HG03060 (cell line): Measurements from ENCODE around the gene VARS2.
"Not testable (repeated sequence)": the region's sequence is repeated elsewhere in the genome, so short reads cannot be mapped to it uniquely, and the experiment has no call there.

Experiments
- ATAC-seq: cut with Tn5 transposase; IDR thresholded peaks from one replicate; pipeline ENCODE4 v1.9.1; 2021; ENCODE audit warnings: low read depth, moderate number of reproducible peaks; ENCODE audit not compliant: unreplicated experiment

The VARS2 gene

DNA sequence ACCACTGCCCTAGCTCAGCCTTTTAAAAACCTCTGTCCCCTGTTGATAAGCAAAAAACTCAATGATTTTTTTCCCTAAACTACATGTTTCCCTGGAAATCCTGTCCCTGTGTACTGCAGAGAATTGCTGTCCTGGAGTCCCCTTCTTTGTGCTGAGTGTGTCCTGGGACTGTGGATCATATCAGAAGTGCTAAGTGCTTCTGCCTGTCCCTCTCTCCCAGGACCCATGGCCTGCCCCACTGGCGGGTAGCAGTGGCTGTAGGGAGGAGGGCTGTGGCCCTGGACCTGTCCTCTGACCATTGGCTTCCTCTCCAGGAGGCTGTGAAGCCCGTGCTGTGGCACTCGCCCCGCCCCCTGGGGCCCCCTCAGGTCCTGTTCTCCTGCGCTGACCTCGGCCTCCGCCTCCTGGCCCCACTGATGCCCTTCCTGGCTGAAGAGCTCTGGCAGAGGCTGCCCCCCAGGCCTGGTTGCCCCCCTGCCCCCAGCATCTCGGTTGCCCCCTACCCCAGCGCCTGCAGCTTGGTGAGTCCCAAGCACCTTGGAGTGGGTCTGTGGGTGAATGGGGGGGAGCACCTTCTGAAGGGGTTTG is 10.1 kb downstream of the VARS2 start:
- ATAC-seq = not testable (repeated sequence)

DNA sequence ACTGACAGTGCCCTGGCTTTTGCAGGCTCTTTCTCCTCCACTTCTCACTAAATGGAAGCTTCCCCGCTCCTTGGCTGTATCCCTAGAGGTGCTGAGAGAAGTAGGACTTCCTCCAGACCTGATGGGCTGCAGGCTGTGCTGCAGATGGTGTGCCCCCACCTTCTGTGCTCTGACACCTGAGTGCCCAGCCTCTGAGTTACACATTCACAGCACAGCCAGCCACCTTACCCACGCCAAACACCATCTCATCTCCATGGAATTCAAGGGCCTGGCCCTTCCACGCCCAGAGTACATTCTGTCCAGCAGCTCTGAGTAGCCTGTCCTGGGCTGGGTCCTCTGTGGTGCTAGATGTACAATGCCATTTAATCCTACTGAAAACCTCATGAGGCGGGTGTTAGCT is 12.6 kb downstream of the VARS2 start:
- ATAC-seq = no peak

DNA sequence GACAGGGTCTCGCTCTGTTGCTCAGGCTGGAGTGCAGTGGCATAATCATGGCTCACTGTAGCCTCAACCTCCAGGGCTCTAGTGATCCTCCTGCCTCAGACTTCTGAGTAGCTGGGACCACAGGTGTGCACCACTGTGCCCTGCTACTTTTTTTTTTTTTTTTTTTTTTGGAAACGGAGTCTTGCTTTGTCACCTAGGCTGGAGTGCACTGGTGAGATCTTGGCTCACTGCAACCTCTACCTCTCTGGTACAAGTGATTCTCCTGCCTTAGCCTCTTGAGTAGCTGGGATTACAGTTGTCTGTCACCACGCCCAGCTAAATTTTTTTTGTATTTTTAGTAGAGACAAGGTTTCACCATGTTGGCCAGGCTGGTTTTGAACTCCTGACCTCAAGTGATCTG is 13.0 kb downstream of the VARS2 start:
- not testable (repeated sequence) for ATAC-seq

DNA sequence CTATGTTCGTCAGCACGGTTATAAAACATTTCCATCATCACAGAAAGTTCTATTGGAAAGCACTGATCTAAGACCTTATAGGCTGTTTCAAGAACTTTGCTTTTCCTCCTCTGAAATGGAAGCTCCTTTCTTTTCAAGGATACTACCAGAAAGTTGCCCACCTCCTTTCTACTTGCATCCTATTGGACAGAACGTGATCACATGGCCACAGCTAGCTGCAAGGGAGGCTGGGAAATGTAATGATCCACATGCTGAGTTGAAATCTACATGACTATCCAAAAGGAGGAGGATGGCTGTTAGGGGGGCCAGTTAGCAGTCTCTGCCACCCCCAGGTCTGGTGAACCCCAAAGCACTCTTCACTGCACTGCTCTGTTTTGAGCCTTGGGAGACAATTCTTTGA is 14.6 kb downstream of the VARS2 start:
- no peak for ATAC-seq

GRCh38 chr6:30930506-30930905 is 16.5 kb downstream of the VARS2 start:
- ATAC-seq = no peak

DNA sequence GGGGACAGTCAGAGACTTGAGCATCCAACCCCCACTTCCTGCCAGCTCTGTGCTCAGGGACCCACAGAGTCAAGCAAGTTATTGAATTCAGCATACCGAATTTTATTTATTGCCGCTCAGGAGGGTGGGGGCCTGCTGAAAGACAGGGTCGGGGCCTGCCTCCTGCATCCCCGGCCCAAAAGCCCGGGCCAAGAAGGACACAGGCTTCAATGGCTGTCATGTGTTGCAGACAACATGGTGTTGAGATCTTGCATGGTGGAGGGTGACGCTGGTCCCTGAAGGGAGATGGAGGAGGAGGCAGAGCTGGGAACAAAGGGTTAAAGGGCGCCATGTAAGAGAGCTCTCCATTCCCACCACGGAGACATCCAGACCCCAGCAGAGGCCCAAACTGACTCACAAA is 17.2 kb downstream of the VARS2 start:
- no peak for ATAC-seq

DNA sequence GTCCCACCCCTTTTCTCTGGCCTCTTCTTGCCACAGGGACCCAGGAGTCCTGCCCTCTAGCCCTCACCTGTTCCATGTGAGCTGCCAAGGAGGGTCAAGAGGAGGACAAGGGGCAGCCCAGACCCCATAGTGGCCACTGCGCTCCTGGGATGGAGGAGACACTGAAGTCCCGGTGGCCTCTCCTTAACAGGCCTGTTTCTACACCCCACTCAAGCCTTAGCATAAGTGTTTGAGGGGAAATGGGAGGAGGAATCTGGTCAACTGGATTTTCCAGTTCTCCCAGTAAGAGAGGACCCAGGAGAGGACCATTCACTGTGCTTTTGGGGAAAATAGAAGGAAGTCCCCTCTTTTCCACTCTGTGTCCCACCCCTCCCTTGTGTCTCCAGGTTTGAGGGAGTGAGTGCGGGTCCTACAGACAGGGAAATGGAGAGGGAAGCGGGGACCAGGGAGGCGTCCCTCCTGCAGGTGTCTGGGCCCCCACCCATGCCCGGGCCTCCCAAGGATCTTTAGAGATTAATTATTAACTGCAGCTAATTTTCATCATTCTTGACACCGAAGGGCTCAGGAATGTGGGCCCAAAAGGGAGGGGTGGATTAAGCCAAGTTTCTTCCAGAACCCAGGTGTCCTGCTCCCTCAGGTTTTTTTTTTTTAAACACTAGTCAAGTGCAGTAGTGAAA is 18.1 kb downstream of the VARS2 start, which contains the start of gene SFTA2:
TSS of gene SFTA2 (minus strand) at position 202 of the 677 bp plus-strand sequence. CDS start at position 128, 74 bp downstream.
- no peak for ATAC-seq

DNA sequence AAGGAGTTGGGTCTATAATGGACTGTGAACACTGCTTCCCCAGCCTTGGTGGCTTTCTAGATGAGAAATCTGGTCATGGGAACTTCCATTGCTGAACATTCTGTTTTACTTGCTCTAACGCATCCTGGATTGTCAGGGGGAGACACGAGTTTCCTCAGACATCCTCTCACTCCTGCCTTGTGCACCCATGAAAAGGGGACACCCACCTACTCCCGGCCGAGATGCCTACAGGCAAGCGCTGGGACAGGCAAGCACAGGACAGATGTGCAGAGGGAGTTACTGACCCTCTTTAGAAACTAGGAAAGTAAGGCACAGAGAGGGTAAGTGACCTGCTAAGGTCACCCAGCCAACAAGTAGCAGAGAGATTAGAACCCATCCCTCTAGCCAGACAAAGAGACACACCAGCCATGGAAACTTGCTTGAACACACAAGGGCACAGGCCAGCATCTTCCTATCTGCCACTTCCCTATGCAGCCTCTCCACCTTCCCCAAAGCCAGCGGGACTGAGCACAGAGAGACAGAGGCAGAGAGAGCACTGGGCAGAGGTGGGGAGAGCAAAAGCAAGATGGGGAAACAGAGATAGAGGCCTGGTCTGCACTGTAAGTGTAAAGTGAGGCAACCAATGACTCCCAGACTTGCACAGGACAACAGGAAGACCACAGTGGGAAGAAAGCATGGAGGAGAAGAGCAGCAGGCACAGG is 18.8 kb downstream of the VARS2 start:
- ATAC-seq = no peak

GRCh38 chr6:30935018-30935417 is 21.0 kb downstream of the VARS2 start:
- no peak for ATAC-seq

GRCh38 chr6:30937265-30937664 is 23.2 kb downstream of the VARS2 start:
- ATAC-seq = no peak

DNA sequence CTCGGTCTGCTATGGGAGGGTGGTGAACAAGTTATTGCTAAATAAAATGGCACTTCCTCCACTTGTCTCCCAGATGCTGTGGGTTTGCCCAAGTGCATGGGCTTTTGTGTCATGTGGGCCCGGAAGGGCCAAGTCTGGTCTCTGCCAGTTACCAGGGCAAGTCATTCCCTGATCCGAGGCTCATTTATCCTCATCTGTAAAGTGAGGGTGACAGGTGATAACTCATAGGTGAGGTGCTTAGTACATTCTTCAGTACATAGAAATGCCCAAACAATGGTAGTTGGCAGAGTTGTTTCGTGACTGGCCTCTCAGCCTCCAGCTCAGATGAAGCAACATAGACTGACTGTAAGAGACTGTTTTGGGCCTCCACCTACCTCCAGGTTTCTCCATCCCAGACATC is 24.7 kb downstream of the VARS2 start:
- no peak for ATAC-seq

- ATAC-seq = no peak
These were observed 25.4 kb downstream of the VARS2 start for GRCh38 chr6:30939473-30939872.

- ATAC-seq = no peak
These were observed 26.4 kb downstream of the VARS2 start, which contains the start of gene MUCL3 for GRCh38 chr6:30940361-30940986. MUCL3 (plus strand) TSS chr6:30940973; CDS start chr6:30941000, 27 bp downstream.

DNA sequence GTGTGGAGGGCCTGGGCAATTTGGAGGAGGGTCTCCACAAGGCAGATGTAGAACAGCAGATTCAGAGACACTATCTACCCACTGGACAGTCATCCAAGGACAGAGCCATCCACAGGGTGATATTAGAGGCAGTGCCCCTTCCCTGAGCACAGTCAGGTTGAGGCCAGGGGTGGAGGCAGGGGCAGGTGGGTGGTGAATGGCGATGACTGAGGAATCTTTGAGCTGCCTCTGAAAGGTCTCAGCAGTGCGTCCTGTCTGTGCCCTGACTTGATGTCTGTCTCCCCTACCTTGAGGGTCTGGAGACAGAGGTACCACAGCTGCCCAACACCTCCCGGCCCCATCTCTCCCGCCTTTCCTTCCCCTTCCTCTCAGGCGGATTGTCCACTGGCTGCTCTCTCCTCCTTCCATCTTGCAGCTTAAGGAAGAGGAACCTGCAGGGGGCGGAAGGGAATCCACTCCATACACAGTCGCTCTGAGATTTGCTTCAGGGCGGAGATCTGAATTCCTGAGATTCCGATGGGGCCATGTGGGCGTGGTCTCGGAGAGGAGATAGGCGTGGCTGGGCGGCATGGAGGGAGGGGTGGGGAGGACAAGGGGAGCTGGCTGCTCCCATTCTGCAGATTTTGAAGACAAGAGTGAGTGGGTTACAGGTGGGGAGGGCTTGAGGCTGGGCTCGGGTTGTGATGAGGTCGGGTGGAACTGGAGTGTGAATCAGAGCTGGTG is 28.5 kb downstream of the VARS2 start:
- no peak for ATAC-seq

- ATAC-seq = no peak
These were observed 30.0 kb downstream of the VARS2 start for GRCh38 chr6:30944051-30944450.

DNA sequence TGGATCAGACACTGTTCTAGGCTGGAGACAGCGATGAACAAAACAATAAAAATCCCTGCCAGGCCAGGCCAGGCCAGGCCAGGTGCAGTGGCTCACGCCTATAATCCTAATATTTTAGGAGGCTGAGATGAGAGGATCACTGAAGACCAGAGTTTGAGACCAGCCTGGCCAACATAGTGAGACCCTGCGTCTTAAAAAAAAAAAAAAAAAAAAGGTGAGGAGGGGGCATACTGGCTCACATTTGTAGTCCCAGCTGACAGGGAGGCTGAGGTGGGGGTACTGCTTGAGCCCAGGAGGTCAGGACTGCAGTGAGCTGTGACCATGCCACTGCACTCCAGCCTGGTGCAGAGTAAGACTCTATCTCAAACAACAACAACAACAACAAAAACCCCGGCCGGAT is 31.2 kb downstream of the VARS2 start:
- ATAC-seq = no peak

- no peak for ATAC-seq
These were observed 33.2 kb downstream of the VARS2 start for GRCh38 chr6:30947231-30947630.

DNA sequence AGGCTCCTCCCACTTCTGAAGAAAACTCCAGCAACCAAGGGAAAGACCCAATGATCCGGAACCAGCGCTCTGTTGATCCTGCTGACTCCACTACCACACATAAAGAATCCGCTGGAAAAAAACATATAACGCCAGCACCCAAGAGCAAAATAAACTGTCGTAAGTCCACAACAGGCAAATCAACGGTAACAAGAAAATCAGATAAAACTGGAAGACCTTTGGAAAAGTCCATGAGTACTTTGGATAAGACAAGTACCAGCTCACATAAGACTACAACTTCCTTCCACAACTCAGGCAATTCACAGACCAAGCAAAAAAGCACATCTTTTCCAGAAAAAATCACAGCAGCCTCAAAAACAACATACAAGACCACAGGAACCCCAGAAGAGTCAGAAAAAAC is 34.8 kb downstream of the VARS2 start:
- no peak for ATAC-seq

GRCh38 chr6:30951907-30952469 is 38.0 kb downstream of the VARS2 start:
- ATAC-seq = no peak

- no peak for ATAC-seq
These were observed 40.8 kb downstream of the VARS2 start for GRCh38 chr6:30954631-30955366.
